Astrocyte (in vitro differentiated cells and primary cell): ENCODE results near the gene ABHD10. TPM values are rescaled to one million over a fixed set of nuclear protein-coding genes. Genes with fewer than 3 reads are reported as not detected.

ENCODE experiments used
- DNase-seq: peaks from one replicate; pipeline ENCODE4 v3.0.0-alpha.2; 2010; ENCODE audit warnings: low read depth
- FAIRE-seq: peaks from 2 replicates; lab custom pipeline; 2011; peaks lifted over from hg19 to GRCh38; lab: Jason Lieb, UNC
- H2AFZ ChIP-seq: 2 replicates; pipeline ENCODE4 v1.6.0; 2012; ENCODE audit warnings: low read depth, low read length, inconsistent platforms
- H3K27ac ChIP-seq: 2 replicates; pipeline ENCODE4 v1.5.1; 2011; ENCODE audit warnings: low read depth, low read length, inconsistent platforms
- H3K27me3 ChIP-seq: 2 replicates; pipeline ENCODE4 v1.6.0; 2011; ENCODE audit warnings: low read length, inconsistent platforms; ENCODE audit not compliant: insufficient read depth
- H3K36me3 ChIP-seq: 2 replicates; pipeline ENCODE4 v1.5.1; 2011; ENCODE audit warnings: low read length, inconsistent platforms; ENCODE audit not compliant: insufficient read depth
- H3K4me1 ChIP-seq: 2 replicates; pipeline ENCODE4 v1.5.1; 2011; ENCODE audit warnings: low read length, inconsistent platforms; ENCODE audit not compliant: insufficient read depth
- H3K4me2 ChIP-seq: 2 replicates; pipeline ENCODE4 v1.6.0; 2012; ENCODE audit warnings: low read length, inconsistent platforms
- H3K4me3 ChIP-seq: 2 replicates; pipeline ENCODE4 v1.5.1; 2011; ENCODE audit warnings: low read depth, mild to moderate bottlenecking, low read length, inconsistent platforms; ENCODE audit not compliant: insufficient read depth
- H3K79me2 ChIP-seq: 2 replicates; pipeline ENCODE4 v1.6.0; 2012; ENCODE audit warnings: mild to moderate bottlenecking, low read length, inconsistent platforms; ENCODE audit not compliant: insufficient read depth
- H3K9ac ChIP-seq: 2 replicates; pipeline ENCODE4 v1.6.0; 2012; ENCODE audit warnings: mild to moderate bottlenecking, low read length, inconsistent platforms
- H3K9me3 ChIP-seq: 2 replicates; pipeline ENCODE4 v1.5.1; 2012; ENCODE audit warnings: low read depth, mild to moderate bottlenecking, low read length, inconsistent platforms; ENCODE audit not compliant: insufficient read depth
- H4K20me1 ChIP-seq: 2 replicates; pipeline ENCODE4 v1.6.0; 2012; ENCODE audit warnings: low read length, inconsistent platforms; ENCODE audit not compliant: insufficient read depth
- H3K27ac Mint-ChIP-seq: one replicate; pipeline ENCODE4 v1.8.0; 2021; ENCODE audit warnings: mild to moderate bottlenecking, mixed read lengths; ENCODE audit not compliant: unreplicated experiment
- H3K27me3 Mint-ChIP-seq: one replicate; pipeline ENCODE4 v1.8.0; 2021; ENCODE audit warnings: low read depth, mixed read lengths; ENCODE audit not compliant: unreplicated experiment
- H3K36me3 Mint-ChIP-seq: one replicate; pipeline ENCODE4 v1.8.0; 2021; ENCODE audit warnings: low read depth, mixed read lengths; ENCODE audit not compliant: unreplicated experiment
- H3K4me1 Mint-ChIP-seq: one replicate; pipeline ENCODE4 v1.8.0; 2021; ENCODE audit warnings: low read depth, mixed read lengths; ENCODE audit not compliant: unreplicated experiment
- H3K4me3 Mint-ChIP-seq: one replicate; pipeline ENCODE4 v1.8.0; 2021; ENCODE audit warnings: mild to moderate bottlenecking, moderate library complexity, mixed read lengths; ENCODE audit not compliant: unreplicated experiment
- H3K9me3 Mint-ChIP-seq: one replicate; pipeline ENCODE4 v1.8.0; 2021; ENCODE audit warnings: mild to moderate bottlenecking, mixed read lengths; ENCODE audit not compliant: unreplicated experiment
- EZH2 ChIP-seq: IDR thresholded peaks from 2 replicates; pipeline ENCODE4 v1.6.1; 2012; ENCODE audit warnings: mild to moderate bottlenecking, low read length, inconsistent platforms; ENCODE audit not compliant: insufficient read depth
- total RNA-seq: library from RNA; stranded (reverse); gene quantifications from 2 replicates; pipeline ENCODE4 v1.2.1, GENCODE V29; 2021
- TF ChIP-seq, protein P1 (sequence below): IDR thresholded peaks from 2 replicates; pipeline ENCODE4 v1.5.1; 2011; ENCODE audit warnings: low read depth, mild to moderate bottlenecking, inconsistent platforms, low read length, moderate library complexity; ENCODE audit not compliant: insufficient read depth

The ABHD10 gene
- total RNA-seq, 1 donor from 2014 or later, result 26.6 TPM

DNA sequence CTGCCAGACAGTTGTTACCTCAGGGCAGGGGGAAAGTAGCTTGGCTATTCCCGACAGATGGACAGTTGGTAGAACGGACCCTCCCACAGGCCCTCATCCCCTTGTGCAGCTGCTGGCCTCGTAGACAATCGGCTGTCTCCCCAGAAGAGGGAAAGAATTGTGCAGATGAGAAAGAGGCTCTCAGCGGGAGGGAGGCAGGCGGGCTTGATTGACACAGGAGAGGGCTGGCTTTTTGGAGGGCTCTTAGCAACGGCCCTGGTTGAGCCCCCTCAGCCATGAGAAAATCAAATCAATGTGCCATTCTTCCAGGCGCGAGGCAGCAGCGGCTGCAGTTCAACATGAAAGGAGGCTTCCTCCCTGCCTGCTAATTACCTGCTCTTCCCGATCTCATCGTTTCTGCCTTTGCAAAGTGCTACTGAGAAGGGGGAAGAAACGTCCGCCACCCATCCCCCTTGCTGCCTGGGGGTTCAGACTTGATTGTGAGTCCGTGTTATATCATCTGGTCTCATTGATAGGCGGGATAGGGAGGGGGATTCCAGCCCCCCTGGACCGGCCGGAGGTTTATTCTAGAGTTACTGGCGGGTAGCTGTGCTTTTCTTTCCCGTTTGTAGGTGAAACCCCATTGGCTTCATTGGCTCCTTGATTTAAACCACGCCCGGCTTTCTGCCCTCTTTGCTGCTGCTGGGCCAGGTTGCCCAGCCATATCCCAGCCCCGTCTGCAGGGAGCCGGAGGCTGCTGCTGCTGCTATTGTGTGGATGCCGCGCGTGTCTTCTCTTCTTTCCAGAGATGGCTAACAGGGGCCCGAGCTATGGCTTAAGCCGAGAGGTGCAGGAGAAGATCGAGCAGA, 20.0 kb downstream of the ABHD10 start, which contains the start of gene TAGLN3:
TSS of gene TAGLN3 (plus strand) at position 287 of the 848 bp plus-strand sequence. CDS start at position 788, 501 bp downstream.
- H3K4me1 Mint-ChIP-seq, result peaks cover 40% of the 10 kb centered on the region
- H3K27me3 Mint-ChIP-seq, result no peaks in the 10 kb centered on the region

GRCh38 chr3:111999484-112000324, 20.9 kb downstream of the ABHD10 start:
- Mint-ChIP-seq H3K36me3 (no peaks in the 10 kb centered on the region), H3K27me3 (no peaks in the 10 kb centered on the region), H3K4me1 (peaks cover 47% of the 10 kb centered on the region), H3K4me3 (peak overlapping the region; percentile 88), H3K9me3 (no peaks in the 10 kb centered on the region), H3K27ac (peak overlapping the region; percentile 34)
- Histone ChIP-seq H3K9ac (peak overlapping the region; percentile 82), H3K4me1 (peaks cover 39% of the 10 kb centered on the region), H3K79me2 (peaks cover 32% of the 10 kb centered on the region), H3K9me3 (no peaks in the 10 kb centered on the region), H3K36me3 (peaks cover 4% of the 10 kb centered on the region), H4K20me1 (no peaks in the 10 kb centered on the region), H3K27ac (peak overlapping the region; percentile 52), H3K4me2 (peak overlapping the region; percentile 99), H2AFZ (peak overlapping the region; percentile 97), H3K27me3 (no peaks in the 10 kb centered on the region), H3K4me3 (peak overlapping the region; percentile 88)
- FAIRE-seq, result no peak
- DNase-seq, result peak; percentile 27
- TF ChIP-seq, protein P1, sequence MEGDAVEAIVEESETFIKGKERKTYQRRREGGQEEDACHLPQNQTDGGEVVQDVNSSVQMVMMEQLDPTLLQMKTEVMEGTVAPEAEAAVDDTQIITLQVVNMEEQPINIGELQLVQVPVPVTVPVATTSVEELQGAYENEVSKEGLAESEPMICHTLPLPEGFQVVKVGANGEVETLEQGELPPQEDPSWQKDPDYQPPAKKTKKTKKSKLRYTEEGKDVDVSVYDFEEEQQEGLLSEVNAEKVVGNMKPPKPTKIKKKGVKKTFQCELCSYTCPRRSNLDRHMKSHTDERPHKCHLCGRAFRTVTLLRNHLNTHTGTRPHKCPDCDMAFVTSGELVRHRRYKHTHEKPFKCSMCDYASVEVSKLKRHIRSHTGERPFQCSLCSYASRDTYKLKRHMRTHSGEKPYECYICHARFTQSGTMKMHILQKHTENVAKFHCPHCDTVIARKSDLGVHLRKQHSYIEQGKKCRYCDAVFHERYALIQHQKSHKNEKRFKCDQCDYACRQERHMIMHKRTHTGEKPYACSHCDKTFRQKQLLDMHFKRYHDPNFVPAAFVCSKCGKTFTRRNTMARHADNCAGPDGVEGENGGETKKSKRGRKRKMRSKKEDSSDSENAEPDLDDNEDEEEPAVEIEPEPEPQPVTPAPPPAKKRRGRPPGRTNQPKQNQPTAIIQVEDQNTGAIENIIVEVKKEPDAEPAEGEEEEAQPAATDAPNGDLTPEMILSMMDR, result no peak
- TF ChIP-seq EZH2, result no peak

More for the DNA sequence above, 20.0 kb downstream of the ABHD10 start, which contains the start of gene TAGLN3:
- no peaks in the 10 kb centered on the region for H3K36me3 Mint-ChIP-seq
- Histone ChIP-seq H3K36me3 (peaks cover 4% of the 10 kb centered on the region), H3K4me3 (peak within 1 kb of the TSS; percentile 88), H3K79me2 (peaks cover 32% of the 10 kb centered on the region), H3K9ac (peak within 1 kb of the TSS; percentile 82), H3K27me3 (no peaks in the 10 kb centered on the region), H3K4me1 (peaks cover 36% of the 10 kb centered on the region), H3K9me3 (no peaks in the 10 kb centered on the region), H3K27ac (peak within 1 kb of the TSS; percentile 52), H4K20me1 (no peaks in the 10 kb centered on the region), H2AFZ (peak within 1 kb of the TSS; percentile 97), H3K4me2 (peak within 1 kb of the TSS; percentile 99)
- FAIRE-seq (no peak), DNase-seq (peak; percentile 39)
- TF ChIP-seq, protein P1, result no peak
- TF ChIP-seq EZH2, result no peak
- H3K4me3 Mint-ChIP-seq, result peak within 1 kb of the TSS; percentile 88
- peak within 1 kb of the TSS; percentile 64 for H3K27ac Mint-ChIP-seq
- H3K9me3 Mint-ChIP-seq, result no peaks in the 10 kb centered on the region
